Measurements from ENCODE around the gene SHBG.

GRCh38 chr17:7652388-7653356, 22.7 kb downstream of the SHBG start:
- TF ChIP-seq, protein P1, sequence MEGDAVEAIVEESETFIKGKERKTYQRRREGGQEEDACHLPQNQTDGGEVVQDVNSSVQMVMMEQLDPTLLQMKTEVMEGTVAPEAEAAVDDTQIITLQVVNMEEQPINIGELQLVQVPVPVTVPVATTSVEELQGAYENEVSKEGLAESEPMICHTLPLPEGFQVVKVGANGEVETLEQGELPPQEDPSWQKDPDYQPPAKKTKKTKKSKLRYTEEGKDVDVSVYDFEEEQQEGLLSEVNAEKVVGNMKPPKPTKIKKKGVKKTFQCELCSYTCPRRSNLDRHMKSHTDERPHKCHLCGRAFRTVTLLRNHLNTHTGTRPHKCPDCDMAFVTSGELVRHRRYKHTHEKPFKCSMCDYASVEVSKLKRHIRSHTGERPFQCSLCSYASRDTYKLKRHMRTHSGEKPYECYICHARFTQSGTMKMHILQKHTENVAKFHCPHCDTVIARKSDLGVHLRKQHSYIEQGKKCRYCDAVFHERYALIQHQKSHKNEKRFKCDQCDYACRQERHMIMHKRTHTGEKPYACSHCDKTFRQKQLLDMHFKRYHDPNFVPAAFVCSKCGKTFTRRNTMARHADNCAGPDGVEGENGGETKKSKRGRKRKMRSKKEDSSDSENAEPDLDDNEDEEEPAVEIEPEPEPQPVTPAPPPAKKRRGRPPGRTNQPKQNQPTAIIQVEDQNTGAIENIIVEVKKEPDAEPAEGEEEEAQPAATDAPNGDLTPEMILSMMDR (IDR thresholded peaks at IDR 0.05) = no peak
- no peak for TF ChIP-seq EP300 (IDR thresholded peaks at IDR 0.05)
- TF ChIP-seq POLR2A (IDR thresholded peaks at IDR 0.05; ENCODE audit: low read depth) = no peak

Measured in esophagus muscularis mucosa (tissue), 4 donors.